Spleen (tissue), 11 donors: ENCODE data around the gene PRR5L. TPM values are rescaled to one million over a fixed set of nuclear protein-coding genes. Genes with fewer than 3 reads are reported as not detected.
A peak's percentile ranks its signal among the peaks of the same experiment; 100 is the strongest.

Source experiments
- DNase-seq: peaks from one replicate; pipeline ENCODE4 v3.0.0-alpha.2; 2020
- H3K27ac ChIP-seq, 8 donors: fragments of 200-600 bp; sonication (generic) in 7 of 8; 1 replicate in 4 of 8; 2 replicates in 4 of 8; pipeline versions ENCODE4 v1.5.0 to v1.8.0; 2016 to 2021; ENCODE audit warnings: inconsistent platforms in 4 of 8, mild to moderate bottlenecking in 4 of 8, moderate library complexity in 1 of 8
- H3K27me3 ChIP-seq, 7 donors: fragments of 200-600 bp; sonication (generic) in 6 of 7; replicated peaks in 1 of 7; 1 replicate in 4 of 7; 2 replicates in 3 of 7; pipeline versions ENCODE4 v1.5.0 to v1.8.0; 2016 to 2021; ENCODE audit warnings: inconsistent platforms in 3 of 7, mild to moderate bottlenecking in 1 of 7
- H3K36me3 ChIP-seq, 6 donors: fragments of 200-600 bp; sonication (generic) in 5 of 6; 1 replicate in 4 of 6; 2 replicates in 2 of 6; pipeline versions ENCODE4 v1.5.0 to v1.8.0; 2016 to 2021; ENCODE audit warnings: inconsistent platforms in 2 of 6
- H3K4me1 ChIP-seq, 6 donors: fragments of 200-600 bp; sonication (generic) in 5 of 6; 1 replicate in 3 of 6; 2 replicates in 3 of 6; pipeline versions ENCODE4 v1.5.0 to v1.8.0; 2016 to 2021; ENCODE audit warnings: inconsistent platforms in 3 of 6
- H3K4me3 ChIP-seq, 8 donors: fragments of 200-600 bp; sonication (generic) in 7 of 8; 1 replicate in 4 of 8; 2 replicates in 4 of 8; pipeline versions ENCODE4 v1.5.0 to v1.8.0; 2016 to 2021; ENCODE audit warnings: inconsistent platforms in 4 of 8, mild to moderate bottlenecking in 4 of 8, moderate library complexity in 2 of 8
- H3K9me3 ChIP-seq, 8 donors: fragments of 200-600 bp; sonication (generic) in 7 of 8; 1 replicate in 4 of 8; 2 replicates in 4 of 8; pipeline versions ENCODE4 v1.5.0 to v1.8.0; 2016 to 2021; ENCODE audit warnings: inconsistent platforms in 4 of 8
- POLR2A ChIP-seq, 3 donors: fragments of 450-650 bp; IDR thresholded peaks; one replicate each; pipeline ENCODE4 v1.5.1; 2017; ENCODE audit warnings: antibody characterized with exemption in 3 of 3, mild to moderate bottlenecking in 1 of 3
- POLR2AphosphoS5 ChIP-seq, 3 donors: sonication (generic); formaldehyde crosslinking; IDR thresholded peaks; one replicate each; pipeline ENCODE4 v1.5.1; 2017; ENCODE audit warnings: antibody characterized with exemption in 3 of 3
- WGBS, 5 donors: extraction: QIAGEN DNeasy Blood & Tissue Kit in 3 of 5; methylation state at CpG; one replicate each; pipeline versions ENCODE4 v1.1.5 to v1.1.7; 2013 to 2018; 5-methylcytosine and 5-hydroxymethylcytosine counted together
- intact Hi-C: fragments of 100-400 bp; cut with DNase I; formaldehyde crosslinking; loops from one replicate; pipeline ENCODE4 v1.15.0; 2023; ENCODE audit warnings: low total_unique reads
- polyA plus RNA-seq, 3 donors: library from polyadenylated mRNA; stranded (reverse); fragments of 200-250 nt; gene quantifications; one replicate each; pipeline ENCODE4 v1.2.1, GENCODE V29; 2013
- total RNA-seq, 7 donors: library from RNA; depleted of rRNA in 3 of 7; stranded (reverse); fragments of >200 nt in 3 of 7; fragmentation: NEBNext Ultra II Directional in 4 of 7; extraction: Animal tissue kit (Norgen Biotek cat#: 25700) in 4 of 7; gene quantifications; one replicate each; pipeline versions ENCODE4 v1.1.0 to v1.2.1, GENCODE V29; 2016 to 2021
- TF ChIP-seq, protein P1 (sequence below), 11 experiments: fragments of 200-600 bp in 7 of 11; fragments of 450-650 bp in 4 of 11; sonication (generic) in 4 of 11; IDR thresholded peaks in 8 of 11; conservative IDR thresholded peaks in 3 of 11; 1 replicate in 7 of 11; 2 replicates in 4 of 11; pipeline versions ENCODE4 v1.4.0 to v1.8.0; 2016 to 2021; ENCODE audit warnings: antibody characterized with exemption in 11 of 11, inconsistent platforms in 4 of 11, mild to moderate bottlenecking in 1 of 11
- donor health status: healthy with polysubstance abuse.
- donor health status: DM: no; HTN: no; CAD: no; lungs with moderate emphysema.
- donor health status: DM: no; HTN: no; CAD: no.
- donor health status: Bipolar disorder and iron deficiency.
- donor health status: healthy.
- donor health status: DM: no; HTN: no; CAD: no.
- donor health status: DM: yes; HTN: yes; CAD: no.

PRR5L gene
- total and polyA plus RNA-seq, 10 donors, result 10.7 to 330 (median 140) TPM

DNA sequence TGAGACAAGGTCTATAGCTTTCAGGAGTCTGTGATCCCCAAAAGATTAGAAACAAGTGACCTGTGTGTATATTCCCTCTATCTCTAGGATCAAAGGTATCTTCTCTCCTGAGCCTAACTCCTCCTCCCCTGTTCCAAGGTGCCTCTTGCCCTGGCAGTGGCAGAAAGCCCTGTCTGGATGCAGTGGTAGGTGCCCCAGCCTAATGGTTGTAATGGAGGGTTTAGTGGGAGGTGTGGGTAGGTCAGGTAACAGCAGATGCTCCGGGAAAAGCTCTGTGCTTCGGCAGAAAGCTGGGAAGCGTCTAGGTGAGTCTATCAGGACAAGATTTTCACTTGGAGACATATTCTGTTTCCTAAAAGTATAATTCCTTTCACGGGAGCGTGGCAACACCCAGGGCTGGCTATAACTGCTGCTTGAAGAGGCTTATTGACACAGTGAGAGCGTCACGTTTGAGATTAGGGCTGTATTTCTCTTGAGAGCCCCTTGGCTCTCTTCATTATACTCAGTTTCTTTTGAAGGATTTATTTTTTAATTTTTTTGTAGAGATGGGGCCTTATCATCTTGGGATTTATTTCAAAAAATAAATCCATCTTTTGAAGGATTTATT lies 49.5 kb downstream of the PRR5L start:
- no peak for TF ChIP-seq POLR2AphosphoS5 (IDR thresholded peaks at IDR 0.05)
- TF ChIP-seq, protein P1, sequence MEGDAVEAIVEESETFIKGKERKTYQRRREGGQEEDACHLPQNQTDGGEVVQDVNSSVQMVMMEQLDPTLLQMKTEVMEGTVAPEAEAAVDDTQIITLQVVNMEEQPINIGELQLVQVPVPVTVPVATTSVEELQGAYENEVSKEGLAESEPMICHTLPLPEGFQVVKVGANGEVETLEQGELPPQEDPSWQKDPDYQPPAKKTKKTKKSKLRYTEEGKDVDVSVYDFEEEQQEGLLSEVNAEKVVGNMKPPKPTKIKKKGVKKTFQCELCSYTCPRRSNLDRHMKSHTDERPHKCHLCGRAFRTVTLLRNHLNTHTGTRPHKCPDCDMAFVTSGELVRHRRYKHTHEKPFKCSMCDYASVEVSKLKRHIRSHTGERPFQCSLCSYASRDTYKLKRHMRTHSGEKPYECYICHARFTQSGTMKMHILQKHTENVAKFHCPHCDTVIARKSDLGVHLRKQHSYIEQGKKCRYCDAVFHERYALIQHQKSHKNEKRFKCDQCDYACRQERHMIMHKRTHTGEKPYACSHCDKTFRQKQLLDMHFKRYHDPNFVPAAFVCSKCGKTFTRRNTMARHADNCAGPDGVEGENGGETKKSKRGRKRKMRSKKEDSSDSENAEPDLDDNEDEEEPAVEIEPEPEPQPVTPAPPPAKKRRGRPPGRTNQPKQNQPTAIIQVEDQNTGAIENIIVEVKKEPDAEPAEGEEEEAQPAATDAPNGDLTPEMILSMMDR (IDR thresholded peaks at IDR 0.05 in 8 of 11, conservative IDR thresholded peaks at IDR 0.05 in 3 of 11), result no peak
- no peak for TF ChIP-seq POLR2A (IDR thresholded peaks at IDR 0.05)
- no peaks in the 10 kb centered on the region for H3K36me3 ChIP-seq
- no peaks in the 10 kb centered on the region for H3K9me3 ChIP-seq
- intact Hi-C loops, result no loop called here
- no peak for DNase-seq
- H3K4me1 ChIP-seq, result peaks cover 0 to 17% (median 2%) of the 10 kb centered on the region in 6 donors
- H3K4me3 ChIP-seq, result peak overlapping the region in 1 of 8 donors; percentile 7
- 67 to 83% (median 79%) methylated on average over 7 of the region's 7 CpGs for WGBS, 5 donors
- H3K27ac ChIP-seq, result peak overlapping the region; percentile 23 to 81 (median 60)
- H3K27me3 ChIP-seq, result no peaks in the 10 kb centered on the region

DNA sequence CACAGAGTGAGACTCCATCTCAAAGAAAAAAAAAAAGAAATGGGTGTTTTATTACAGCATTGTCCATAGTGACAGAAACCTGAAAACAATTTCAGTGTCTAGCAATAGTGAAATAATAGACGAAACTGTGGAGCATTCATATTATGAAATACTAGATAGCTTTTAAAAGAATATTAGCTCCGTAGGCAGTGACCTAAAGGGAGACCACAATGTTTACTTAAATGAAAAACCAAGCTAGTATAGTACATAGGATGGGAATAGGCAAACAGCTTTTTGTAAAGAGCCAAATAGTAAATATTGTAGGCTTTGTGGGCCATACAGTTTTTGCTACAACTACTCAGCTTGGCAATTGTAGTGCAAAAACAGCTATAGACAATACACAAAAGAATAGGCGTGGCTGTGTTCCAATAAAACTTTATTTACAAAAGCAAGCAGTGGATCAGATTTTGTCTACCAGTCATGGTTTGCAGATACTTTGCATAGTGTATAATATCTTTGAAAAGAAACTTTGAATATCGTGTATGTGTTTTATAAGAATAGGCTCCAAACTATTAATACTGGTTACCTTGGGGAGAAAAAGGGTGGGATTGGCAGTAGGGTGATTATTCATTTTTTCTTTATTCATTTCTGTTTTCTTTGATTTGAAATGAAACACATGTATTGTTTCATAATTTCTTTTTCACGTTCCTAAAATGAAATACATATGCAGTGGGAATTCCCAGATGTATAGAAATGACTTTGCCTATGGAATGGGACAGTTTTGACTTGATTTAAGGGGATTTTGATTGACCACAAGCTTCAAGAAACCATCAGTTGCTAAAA lies 50.7 kb downstream of the PRR5L start:
- Histone ChIP-seq H3K9me3 (no peaks in the 10 kb centered on the region), H3K27ac (peak overlapping the region in 3 of 8 donors; percentile 73 to 81 (median 76)), H3K27me3 (no peaks in the 10 kb centered on the region), H3K4me3 (no peak overlapping the region), H3K4me1 (peaks cover 0 to 17% (median 2%) of the 10 kb centered on the region in 6 donors), H3K36me3 (no peaks in the 10 kb centered on the region)
- no peak for DNase-seq
- TF ChIP-seq, protein P1 (IDR thresholded peaks at IDR 0.05 in 8 of 11, conservative IDR thresholded peaks at IDR 0.05 in 3 of 11), result no peak
- TF ChIP-seq POLR2AphosphoS5 (IDR thresholded peaks at IDR 0.05) (no peak), POLR2A (IDR thresholded peaks at IDR 0.05) (no peak)
- intact Hi-C loops, result no loop called here
- 72 to 87% (median 77%) methylated on average over 5 of the region's 5 CpGs for WGBS, 5 donors

DNA sequence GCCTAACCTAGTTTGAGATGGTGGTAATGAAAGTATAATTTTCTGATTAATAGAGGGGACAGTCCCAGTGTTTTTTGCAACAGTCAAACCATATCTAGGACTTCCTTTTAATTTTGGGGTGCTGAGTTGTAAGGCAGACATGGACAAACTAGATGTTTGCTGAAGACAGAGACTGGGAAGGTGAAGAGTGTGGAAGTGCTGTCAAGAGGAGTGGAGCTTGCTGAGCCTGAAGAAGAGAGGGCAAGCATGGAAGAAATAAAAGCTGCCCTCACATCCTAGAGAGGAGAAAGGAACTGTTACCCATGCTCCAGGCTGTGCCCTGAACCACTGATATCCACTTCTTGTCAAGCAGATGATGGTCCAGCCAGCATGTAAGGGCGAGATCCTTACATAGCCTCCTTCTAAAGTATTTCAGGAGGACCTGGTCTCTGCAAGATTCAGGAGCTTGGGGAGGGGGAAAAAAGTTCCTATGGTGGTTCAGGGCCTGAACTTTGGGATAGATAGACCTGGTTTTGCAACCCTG lies 51.4 kb downstream of the PRR5L start:
- H3K36me3 ChIP-seq, result no peaks in the 10 kb centered on the region
- peaks cover 0 to 21% (median 3%) of the 10 kb centered on the region in 6 donors for H3K4me1 ChIP-seq
- TF ChIP-seq POLR2A (IDR thresholded peaks at IDR 0.05), result no peak
- TF ChIP-seq, protein P1 (IDR thresholded peaks at IDR 0.05 in 8 of 11, conservative IDR thresholded peaks at IDR 0.05 in 3 of 11), result no peak
- TF ChIP-seq POLR2AphosphoS5 (IDR thresholded peaks at IDR 0.05), result no peak
- WGBS, 5 donors, result 93 to 100% (median 98%) methylated on average over 1 of the region's 1 CpG
- H3K9me3 ChIP-seq, result no peaks in the 10 kb centered on the region
- no peak for DNase-seq
- H3K27ac ChIP-seq, result no peak overlapping the region
- H3K4me3 ChIP-seq, result no peak overlapping the region
- intact Hi-C loops, result no loop called here
- no peaks in the 10 kb centered on the region for H3K27me3 ChIP-seq
